ENCODE measurements around the gene TM7SF2. TPM values are rescaled to one million over a fixed set of nuclear protein-coding genes. Genes with fewer than 3 reads are reported as not detected.

Gene TM7SF2
- total and polyA plus RNA-seq, 2 of the 13 experiments (the other 11 are each of a cell fraction or from before 2014, with no cell fraction given), result 56.0 to 66.9 TPM

GRCh38 chr11:65112546-65113360 lies 1.1 kb downstream of the TM7SF2 start (continued):
- TF ChIP-seq ZNF407 (CRISPR knock-in tag; IDR thresholded peaks at IDR 0.05; ENCODE audit: not compliant biosample characterization) (peak; percentile 77), NCOA1 (CRISPR knock-in tag; IDR thresholded peaks at IDR 0.05) (no peak), ZNF570 (CRISPR knock-in tag; IDR thresholded peaks at IDR 0.05; ENCODE audit: borderline replicate concordance) (no peak), SYNCRIP (IDR thresholded peaks at IDR 0.05; ENCODE audit: insufficient read depth, low read depth, low read length) (no peak), HNRNPK (IDR thresholded peaks at IDR 0.05; ENCODE audit: low read depth, low read length, poor library complexity, severe bottlenecking) (peak; percentile 70), CHCHD3 (CRISPR knock-in tag; IDR thresholded peaks at IDR 0.05) (no peak), ZNF326 (CRISPR knock-in tag; IDR thresholded peaks at IDR 0.05; ENCODE audit: borderline replicate concordance) (no peak), ZNF788 (CRISPR knock-in tag; IDR thresholded peaks at IDR 0.05; ENCODE audit: borderline replicate concordance) (no peak), ZFAT (CRISPR knock-in tag; conservative IDR thresholded peaks at IDR 0.05) (no peak), IRF1 (CRISPR knock-in tag; IDR thresholded peaks at IDR 0.05; ENCODE audit: low read depth) (no peak), ESRRA (CRISPR knock-in tag; IDR thresholded peaks at IDR 0.05; ENCODE audit: low read depth) (peak; percentile 50; the same call in 1 of the 2 replicates), POLR2AphosphoS5 (IDR thresholded peaks at IDR 0.05; ENCODE audit: low read depth, low read length) (peak; percentile 25), ZBTB33 (CRISPR knock-in tag; IDR thresholded peaks at IDR 0.05) (no peak), ZNF558 (CRISPR knock-in tag; IDR thresholded peaks at IDR 0.05; ENCODE audit: borderline replicate concordance) (no peak), BRD4 (CRISPR knock-in tag; IDR thresholded peaks at IDR 0.05) (peak; percentile 74; the same call in 1 of the 2 replicates)

Data from HepG2 (cell line).